Stimulated activated CD8-positive, alpha-beta memory T cell treated with anti-CD3 and anti-CD28 coated beads, Interleukin-12 subunit alpha, Interleukin-12 subunit beta, amount 100 ng/mL, for 24 hours (primary cell): ENCODE data around the gene SENP6.

Experiments used
- DNase-seq: peaks from one replicate; pipeline ENCODE4 v3.0.0-alpha.2; 2020; ENCODE audit errors: extremely low read depth

SENP6 gene

DNA sequence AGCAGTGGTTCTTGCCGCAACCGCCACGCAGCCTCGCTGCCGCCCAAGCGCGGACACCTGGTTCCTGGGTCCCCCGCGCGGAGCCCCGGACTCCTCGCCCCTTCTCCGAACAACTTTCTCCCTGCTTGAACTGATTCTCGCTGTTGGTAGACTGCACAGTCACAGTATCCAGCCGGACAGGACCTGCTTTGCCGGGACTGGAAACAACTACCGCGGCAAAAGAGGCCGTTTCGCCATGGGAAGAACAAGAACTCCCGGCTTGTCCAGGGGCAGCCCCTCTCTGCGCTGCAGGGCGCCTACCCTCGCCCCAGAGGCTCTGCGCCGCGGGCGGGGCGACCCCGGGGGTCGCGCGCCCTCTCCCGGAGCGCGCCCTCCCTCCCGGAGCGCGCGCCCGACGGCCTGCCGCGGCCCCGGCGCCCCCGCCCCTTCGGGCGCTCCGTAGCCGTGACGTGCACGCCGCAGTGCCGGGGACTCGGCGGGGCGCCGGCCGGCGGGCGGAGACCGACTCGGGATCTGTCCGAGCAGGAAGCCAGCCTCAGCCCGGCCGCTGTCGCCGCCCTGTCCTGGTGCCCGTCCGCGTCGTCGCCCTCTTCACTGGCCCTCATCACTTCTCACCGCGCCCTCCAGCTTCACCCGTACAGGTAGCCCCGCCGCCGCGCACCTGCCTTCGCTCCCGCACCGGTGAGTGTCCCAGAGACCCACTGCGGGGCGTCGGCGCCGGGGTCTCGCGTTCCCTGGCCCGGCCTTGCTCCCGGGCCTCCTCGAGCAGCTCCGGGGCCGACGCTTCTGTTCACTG, 147.3 kb downstream of the SENP6 start, which contains the start of gene MYO6:
TSS of gene MYO6 (plus strand) at position 497 of the 796 bp plus-strand sequence. CDS start 68,309 bp downstream, outside the sequence.
- DNase-seq: no peak

DNA sequence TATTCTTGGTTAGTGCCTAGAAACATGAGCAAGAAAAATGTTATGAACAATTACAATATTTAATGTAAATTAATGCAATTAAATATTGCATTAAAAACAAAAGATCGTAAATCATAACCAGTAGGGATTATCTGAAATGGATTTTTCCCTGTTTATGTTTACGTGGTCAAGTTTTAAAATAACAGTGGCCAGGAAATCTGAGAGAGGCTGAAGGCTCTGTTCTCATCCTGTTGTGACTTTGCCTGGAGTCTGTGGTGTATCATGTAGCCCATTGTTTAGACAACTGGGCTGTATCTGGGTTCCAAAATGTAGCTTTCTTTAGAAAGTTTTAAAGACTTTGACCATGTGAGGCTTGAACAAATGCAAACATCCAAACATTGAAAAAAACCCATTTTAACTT, 149.8 kb downstream of the SENP6 start:
- no peak for DNase-seq

- no peak for DNase-seq
Observed at GRCh38 chr6:75752365-75752764, 150.7 kb downstream of the SENP6 start.

- no peak for DNase-seq
Observed at GRCh38 chr6:75755704-75756103, 154.0 kb downstream of the SENP6 start.

DNA sequence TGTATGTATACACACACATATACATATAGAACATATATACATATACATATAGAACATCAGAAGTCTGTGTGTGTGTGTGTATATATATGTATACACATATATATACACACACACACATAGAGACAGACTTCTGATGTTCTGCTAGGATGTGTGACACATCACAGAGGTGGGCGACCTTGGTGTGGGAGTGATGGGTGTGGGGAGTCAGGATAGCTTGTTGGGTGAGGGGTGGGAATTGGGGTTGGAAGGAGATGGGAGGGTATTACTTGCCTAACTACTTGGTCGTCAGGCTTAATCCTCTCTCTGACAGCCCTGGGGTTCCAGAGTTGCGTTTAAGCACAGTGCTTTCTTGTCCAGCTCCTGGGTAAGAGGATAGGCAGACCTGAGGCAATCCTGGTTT, 155.6 kb downstream of the SENP6 start:
- DNase-seq: no peak

DNA sequence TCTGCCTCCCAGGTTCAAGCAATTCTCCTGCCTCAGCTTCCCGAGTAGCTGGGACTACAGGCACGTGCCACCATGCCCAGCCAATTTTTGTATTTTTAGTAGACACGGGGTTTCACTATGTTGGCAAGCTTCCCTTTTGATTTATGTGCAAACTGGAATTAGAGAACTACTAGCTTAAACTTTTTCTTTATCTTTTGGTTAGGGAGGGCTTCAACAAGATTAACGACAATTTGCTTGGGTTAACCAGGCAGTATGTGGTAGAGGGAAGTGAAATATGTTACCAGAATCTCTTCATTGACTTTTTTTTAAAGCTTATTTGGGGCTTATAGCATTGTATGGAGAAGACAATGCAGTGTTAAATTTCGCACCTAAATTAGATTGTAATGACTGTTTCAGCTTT, 156.4 kb downstream of the SENP6 start:
- no peak for DNase-seq

GRCh38 chr6:75759207-75759606, 157.5 kb downstream of the SENP6 start:
- DNase-seq: no peak

DNA sequence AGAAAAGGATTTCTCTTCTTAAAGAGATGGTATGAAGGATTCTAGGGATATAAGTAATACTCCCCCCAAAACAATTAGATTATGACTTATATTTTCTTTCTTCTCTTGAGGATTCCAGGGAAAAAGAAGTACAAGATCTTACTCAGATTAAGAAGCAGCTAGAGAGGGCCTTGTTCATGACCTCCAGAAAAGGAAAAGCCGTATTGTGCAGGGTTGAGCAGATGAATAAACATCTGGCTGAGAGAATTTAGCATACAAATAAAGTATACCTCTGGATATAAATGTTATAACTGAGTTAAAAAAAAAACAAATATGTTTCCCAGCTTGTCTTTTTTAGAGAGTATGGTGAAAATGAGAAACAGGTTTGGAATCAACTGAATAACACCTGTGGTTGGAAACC, 158.6 kb downstream of the SENP6 start:
- no peak for DNase-seq

DNA sequence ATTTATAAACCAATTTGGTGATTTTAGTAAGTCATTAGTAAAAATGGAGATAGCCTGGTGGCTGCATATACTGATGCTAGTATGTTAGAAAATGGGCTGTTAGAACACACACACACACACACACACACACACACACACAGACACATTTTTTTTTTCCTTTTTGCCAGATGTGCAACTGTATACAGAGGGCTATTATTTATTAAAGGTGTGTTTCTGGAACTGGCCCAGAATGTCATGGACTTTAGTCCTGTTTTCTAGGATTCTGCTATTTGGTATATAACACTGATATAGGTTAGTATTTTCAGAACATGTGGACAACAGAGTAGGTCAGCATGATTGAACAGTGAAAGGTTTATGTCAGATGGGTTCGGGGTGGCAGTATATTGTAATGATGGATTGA, 159.8 kb downstream of the SENP6 start:
- DNase-seq: no peak

DNA sequence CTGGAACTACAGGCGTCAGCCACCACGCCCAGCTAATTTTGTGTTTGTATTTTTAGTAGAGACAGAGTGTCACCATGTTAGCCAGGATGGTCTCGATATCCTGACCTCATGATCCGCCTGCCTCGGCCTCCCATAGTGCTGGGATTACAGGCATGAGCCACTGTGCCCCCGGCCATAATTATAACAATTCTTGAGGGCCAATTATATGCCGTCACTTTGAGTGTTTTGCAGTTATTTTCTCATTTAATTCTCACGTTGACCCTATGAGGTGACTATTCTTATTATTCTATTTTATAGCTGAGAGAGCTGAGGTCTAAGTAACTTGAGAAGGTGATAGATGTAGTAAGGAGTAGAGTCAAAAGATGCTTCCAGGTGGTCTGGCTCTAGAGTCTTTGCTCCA, 160.4 kb downstream of the SENP6 start:
- DNase-seq: no peak

DNA sequence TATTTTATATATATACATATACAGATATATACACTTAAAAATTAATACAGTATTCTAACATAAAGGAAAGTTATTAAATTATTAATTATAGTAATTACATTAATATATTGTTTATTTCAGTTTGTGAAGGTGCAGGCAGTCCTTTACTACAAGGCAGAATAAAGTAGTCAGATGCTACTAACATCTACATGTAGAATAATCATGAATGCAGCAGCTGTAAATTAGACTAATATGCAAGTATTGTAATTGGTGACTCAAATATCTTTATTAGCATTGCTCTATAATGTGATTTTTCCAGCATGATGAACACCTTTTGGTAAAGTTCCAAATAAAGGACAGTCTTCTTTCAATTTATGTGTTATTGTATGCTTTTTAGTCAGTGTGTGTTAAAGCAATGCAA, 164.7 kb downstream of the SENP6 start:
- no peak for DNase-seq
